A549 (cell line): ENCODE measurements around the gene FUT1. TPM values are rescaled to one million over a fixed set of nuclear protein-coding genes. Genes with fewer than 3 reads are reported as not detected.
A peak's percentile ranks its signal among the peaks of the same experiment; 100 is the strongest.
"Not testable (repeated sequence)": the region's sequence is repeated elsewhere in the genome, so short reads cannot be mapped to it uniquely, and the experiment has no call there.

Experiments
- ATAC-seq, 2 experiments: fragments of 200-7000 bp in 1 of 2; fragments of >200 bp in 1 of 2; cut with Nextera tagmentation in 1 of 2; cut with Tn5 transposase in 1 of 2; 3 replicates each; pipeline versions ENCODE4 v1.8.0 to v1.9.1; 2018 to 2020; ENCODE audit warnings: mild to moderate bottlenecking in 1 of 2, moderate library complexity in 1 of 2
- CTCF ChIA-PET: fragments of 300-600 bp; sonication (Branson Sonifier 250); formaldehyde crosslinking; extraction: SDS; loops from one replicate; lab custom pipeline; 2021; ENCODE audit warnings: antibody characterized with exemption, inconsistent platforms; lab: Yijun Ruan, JAX
- POLR2A ChIA-PET: fragments of 350-600 bp; formaldehyde crosslinking; extraction: SDS; loops from one replicate; lab custom pipeline; 2021; ENCODE audit warnings: antibody characterized with exemption, inconsistent platforms; lab: Yijun Ruan, JAX
- DNase-seq, 2 experiments: peaks; one replicate each; pipeline versions ENCODE4 v3.0.0 to v3.0.0-alpha.2; 2011 to 2016; ENCODE audit warnings: low read depth in 1 of 2, low spot score in 1 of 2
- FAIRE-seq: peaks from 2 replicates; lab custom pipeline; 2011; peaks lifted over from hg19 to GRCh38; lab: Jason Lieb, UNC
- H3K27ac ChIP-seq, 2 experiments: fragments of >200 bp; sonication (Bioruptor Twin); formaldehyde crosslinking; 3 replicates each; pipeline ENCODE4 v1.5.1; 2016 to 2017
- H3K4me1 ChIP-seq: fragments of >200 bp; sonication (Bioruptor Twin); formaldehyde crosslinking; 3 replicates; pipeline ENCODE4 v1.6.1; 2016
- H3K4me2 ChIP-seq: fragments of >200 bp; sonication (Bioruptor Twin); formaldehyde crosslinking; 3 replicates; pipeline ENCODE4 v1.6.1; 2016
- H3K4me3 ChIP-seq: fragments of >200 bp; sonication (Bioruptor Twin); formaldehyde crosslinking; 3 replicates; pipeline ENCODE4 v1.5.1; 2016
- H3K9me3 ChIP-seq: fragments of >200 bp; sonication (Bioruptor Twin); formaldehyde crosslinking; 3 replicates; pipeline ENCODE4 v1.6.1; 2016
- CBX2 ChIP-seq: fragments of 200-600 bp; sonication (generic); IDR thresholded peaks from 2 replicates; pipeline ENCODE4 v1.6.1; 2016; ENCODE audit warnings: low read depth, mild to moderate bottlenecking, borderline replicate concordance
- CHD2 ChIP-seq: fragments of 150-350 bp; IDR thresholded peaks from 2 replicates; pipeline ENCODE4 v1.6.1; 2014; ENCODE audit warnings: low read length; ENCODE audit not compliant: partially characterized antibody
- E2F6 ChIP-seq: IDR thresholded peaks from 2 replicates; pipeline ENCODE4 v1.6.1; 2012; ENCODE audit warnings: low read depth, borderline replicate concordance
- EHMT2 ChIP-seq: fragments of 200-600 bp; sonication (generic); IDR thresholded peaks from 2 replicates; pipeline ENCODE4 v1.6.1; 2016; ENCODE audit warnings: antibody characterized with exemption, low read depth, mild to moderate bottlenecking, moderate library complexity
- EP300 ChIP-seq, 2 experiments: fragments of >200 bp; sonication (Bioruptor Twin); formaldehyde crosslinking; IDR thresholded peaks; 2 replicates in 1 of 2; 3 replicates in 1 of 2; pipeline ENCODE4 v1.6.1; 2016 to 2017
- ESRRA ChIP-seq: fragments of 150-350 bp; IDR thresholded peaks from 2 replicates; pipeline ENCODE4 v1.6.1; 2014; ENCODE audit warnings: mild to moderate bottlenecking, low read length, borderline replicate concordance
- FOSL2 ChIP-seq, 2 experiments: fragments of 450-650 bp in 1 of 2; fragments of >200 bp in 1 of 2; sonication (Bioruptor Twin) in 1 of 2; formaldehyde crosslinking; IDR thresholded peaks; 2 replicates each; pipeline versions ENCODE4 v1.5.0 to v1.6.1; 2016 to 2020; ENCODE audit warnings: mild to moderate bottlenecking in 1 of 2, moderate library complexity in 1 of 2
- GATA3 ChIP-seq: IDR thresholded peaks from 2 replicates; pipeline ENCODE4 v1.6.1; 2012; ENCODE audit warnings: borderline replicate concordance
- HDAC2 ChIP-seq: fragments of 200-600 bp; sonication (generic); IDR thresholded peaks from 2 replicates; pipeline ENCODE4 v1.6.1; 2016
- HES2 ChIP-seq: fragments of >200 bp; sonication (Bioruptor Twin); formaldehyde crosslinking; IDR thresholded peaks from 2 replicates; pipeline ENCODE4 v1.6.1; 2016
- HEYL ChIP-seq: fragments of 250-450 bp; sonication (Bioruptor Pico); IDR thresholded peaks from 2 replicates; pipeline ENCODE4 v1.8.0; 2021; ENCODE audit warnings: mild to moderate bottlenecking, moderate library complexity
- HMGXB4 ChIP-seq: fragments of 250-450 bp; sonication (Bioruptor Pico); IDR thresholded peaks from 2 replicates; pipeline ENCODE4 v1.5.0; 2021; ENCODE audit warnings: mild to moderate bottlenecking, moderate library complexity, borderline replicate concordance
- HOXB13 ChIP-seq: fragments of 250-450 bp; sonication (Bioruptor Pico); IDR thresholded peaks from 2 replicates; pipeline ENCODE4 v1.5.0; 2020; ENCODE audit warnings: low read depth, mild to moderate bottlenecking, moderate library complexity
- JUNB ChIP-seq: fragments of >200 bp; sonication (Bioruptor Twin); formaldehyde crosslinking; IDR thresholded peaks from 2 replicates; pipeline ENCODE4 v1.6.1; 2016
- KDM5A ChIP-seq: fragments of 200-600 bp; sonication (generic); IDR thresholded peaks from 2 replicates; pipeline ENCODE4 v1.6.1; 2016; ENCODE audit warnings: antibody characterized with exemption, mild to moderate bottlenecking
- MYC ChIP-seq: IDR thresholded peaks from 2 replicates; pipeline ENCODE4 v1.6.1; 2012; ENCODE audit warnings: mild to moderate bottlenecking, inconsistent platforms, low read length, improper control_type of control experiment, borderline replicate concordance
- PHF8 ChIP-seq: fragments of 200-600 bp; sonication (generic); IDR thresholded peaks from 2 replicates; pipeline ENCODE4 v1.6.1; 2016; ENCODE audit warnings: low read depth, mild to moderate bottlenecking, antibody characterized with exemption, moderate library complexity, borderline replicate concordance
- RAD21 ChIP-seq, 2 experiments: fragments of >200 bp in 1 of 2; sonication (Bioruptor Twin) in 1 of 2; formaldehyde crosslinking in 1 of 2; IDR thresholded peaks in 1 of 2; conservative IDR thresholded peaks in 1 of 2; 2 replicates in 1 of 2; 3 replicates in 1 of 2; pipeline ENCODE4 v1.6.1; 2012 to 2018; ENCODE audit warnings: inconsistent platforms in 1 of 2
- RFX5 ChIP-seq: fragments of 450-650 bp; IDR thresholded peaks from 2 replicates; pipeline ENCODE4 v1.7.1; 2014; ENCODE audit warnings: antibody characterized with exemption, mild to moderate bottlenecking, moderate library complexity
- SMC3 ChIP-seq: fragments of >200 bp; sonication (Bioruptor Twin); formaldehyde crosslinking; IDR thresholded peaks from 3 replicates; pipeline ENCODE4 v1.6.1; 2018; ENCODE audit warnings: inconsistent platforms
- SREBF2 ChIP-seq: fragments of 450-650 bp; IDR thresholded peaks from 2 replicates; pipeline ENCODE4 v1.6.1; 2014; ENCODE audit warnings: mild to moderate bottlenecking, moderate library complexity
- TFCP2L1 ChIP-seq: fragments of 250-450 bp; sonication (Bioruptor Pico); IDR thresholded peaks from 2 replicates; pipeline ENCODE4 v1.5.0; 2021; ENCODE audit warnings: mild to moderate bottlenecking
- ZFP36 ChIP-seq: fragments of 450-650 bp; IDR thresholded peaks from 2 replicates; pipeline ENCODE4 v1.6.1; 2014; ENCODE audit warnings: borderline replicate concordance; ENCODE audit not compliant: partially characterized antibody
- WGBS: methylation state at CpG from one replicate; pipeline ENCODE4 v1.1.6; 2017; ENCODE audit errors: missing lambda C conversion rate; 5-methylcytosine and 5-hydroxymethylcytosine counted together
- polyA plus RNA-seq, 4 experiments: library from polyadenylated mRNA; depleted of rRNA in 3 of 4; stranded (reverse); fragments of >200 nt; fragmentation: RNase III in 1 of 4; extraction: RNeasy Plus Mini Kit Qiagen cat#74134 plus additional on column Dnase treatment in 1 of 4; gene quantifications; 2 replicates in 3 of 4; 3 replicates in 1 of 4; pipeline ENCODE4 v1.2.3, GENCODE V29; 2011 to 2017

FUT1 gene
- polyA plus RNA-seq, 2 of the 4 experiments (the other 2 are of a cell fraction) = 0.13 to 1.5 TPM

GRCh38 chr19:48770266-48770665 lies 17.8 kb upstream of the FUT1 start:
- DNase-seq (no peak), FAIRE-seq (no peak), ATAC-seq (peak in 1 of 2 experiments; percentile 53; a peak in 3 of 6 replicates)
- H3K27ac ChIP-seq = no peak overlapping the region
- H3K4me2 ChIP-seq = no peak overlapping the region
- CTCF ChIA-PET = interaction anchor here (1.0 to 2.5 kb wide), 8 partner anchors 9 to 124 kb away, joined by 5 to 13 read pairs (median 6); partner anchors contain the start of gene CA11
- WGBS = 79% methylated on average over 7 of the region's 7 CpGs
- TF ChIP-seq FOSL2 (IDR thresholded peaks at IDR 0.05) = no peak
- no peak for TF ChIP-seq FOSL2 (CRISPR knock-in tag; IDR thresholded peaks at IDR 0.05)
- no peak for TF ChIP-seq RFX5
- TF ChIP-seq HDAC2 = no peak
- TF ChIP-seq EP300 (IDR thresholded peaks at IDR 0.05) = no peak
- no peak for TF ChIP-seq TFCP2L1 (CRISPR knock-in tag)
- TF ChIP-seq SMC3 = no peak
- no peak for TF ChIP-seq PHF8
- TF ChIP-seq JUNB = no peak
- TF ChIP-seq EHMT2 = no peak
- TF ChIP-seq MYC = no peak
- H3K4me3 ChIP-seq = no peak overlapping the region
- no peaks in the 10 kb centered on the region for H3K9me3 ChIP-seq
- H3K4me1 ChIP-seq = 0 out of 3 replicates have a peak, but pooled peaks cover 4% of the 10 kb centered on the region
- POLR2A ChIA-PET = no interaction called here

GRCh38 chr19:48768994-48769713 lies 16.7 kb upstream of the FUT1 start:
- ChIA-PET POLR2A (no interaction called here), CTCF (interaction anchor here (1.0 to 3.5 kb wide), 6 partner anchors 19 to 93 kb away, joined by 3 to 22 read pairs (median 6); no protein-coding TSS in a partner anchor)
- Histone ChIP-seq H3K4me1 (0 out of 3 replicates have a peak, but pooled peaks cover 4% of the 10 kb centered on the region), H3K9me3 (no peaks in the 10 kb centered on the region), H3K4me2 (no peak overlapping the region), H3K4me3 (no peak overlapping the region), H3K27ac (no peak overlapping the region)
- WGBS = 72% methylated on average over 11 of the region's 11 CpGs
- TF ChIP-seq RAD21 (conservative IDR thresholded peaks at IDR 0.05 in 1 of 2, IDR thresholded peaks at IDR 0.05 in 1 of 2) (no peak), E2F6 (no peak), RFX5 (no peak), HEYL (CRISPR knock-in tag) (no peak), HMGXB4 (CRISPR knock-in tag) (no peak), EP300 (IDR thresholded peaks at IDR 0.05) (no peak), KDM5A (no peak), CBX2 (no peak), SREBF2 (no peak), ESRRA (no peak), HES2 (no peak), HOXB13 (CRISPR knock-in tag) (no peak), ZFP36 (no peak), CHD2 (no peak), GATA3 (no peak)
- FAIRE-seq = peak; percentile 72
- ATAC-seq = no peak
- no peak for DNase-seq

- CTCF ChIA-PET = interaction anchor here (0.6 to 3.5 kb wide), 9 partner anchors 9 to 123 kb away, joined by 3 to 22 read pairs (median 4); partner anchors contain the start of gene CA11
- H3K4me2 ChIP-seq, H3K9me3 ChIP-seq, H3K4me1 ChIP-seq, H3K27ac ChIP-seq, POLR2A ChIA-PET, H3K4me3 ChIP-seq, DNase-seq, FAIRE-seq: not testable (repeated sequence)
- peak; percentile 60 to 74 for ATAC-seq
- 27% methylated on average over 6 of the region's 6 CpGs for WGBS
Observed at GRCh38 chr19:48768171-48768753, 15.8 kb upstream of the FUT1 start.

GRCh38 chr19:48765816-48766215 lies 13.4 kb upstream of the FUT1 start:
- peak; percentile 26 to 48; a peak in 1 of 6 replicates for ATAC-seq
- H3K4me2 ChIP-seq, FAIRE-seq, H3K4me3 ChIP-seq, H3K9me3 ChIP-seq, POLR2A ChIA-PET, H3K27ac ChIP-seq, DNase-seq, H3K4me1 ChIP-seq: not testable (repeated sequence)
- WGBS = 42% methylated on average over 5 of the region's 5 CpGs
- CTCF ChIA-PET = interaction anchor here (1.0 to 3.5 kb wide), 7 partner anchors 14 to 206 kb away, joined by 3 to 22 read pairs (median 5); partner anchors contain the start of genes CA11 and HSD17B14
